HG02642 (cell line): ENCODE data around the gene FSTL5.
"Not testable (repeated sequence)": the region's sequence is repeated elsewhere in the genome, so short reads cannot be mapped to it uniquely, and the experiment has no call there.

Experiments used
- ATAC-seq: cut with Tn5 transposase; IDR thresholded peaks from one replicate; pipeline ENCODE4 v1.9.1; 2021; ENCODE audit warnings: mild to moderate bottlenecking; ENCODE audit not compliant: unreplicated experiment, poor library complexity

Gene FSTL5

GRCh38 chr4:162104459-162105124, 59.2 kb downstream of the FSTL5 start:
- no peak for ATAC-seq

DNA sequence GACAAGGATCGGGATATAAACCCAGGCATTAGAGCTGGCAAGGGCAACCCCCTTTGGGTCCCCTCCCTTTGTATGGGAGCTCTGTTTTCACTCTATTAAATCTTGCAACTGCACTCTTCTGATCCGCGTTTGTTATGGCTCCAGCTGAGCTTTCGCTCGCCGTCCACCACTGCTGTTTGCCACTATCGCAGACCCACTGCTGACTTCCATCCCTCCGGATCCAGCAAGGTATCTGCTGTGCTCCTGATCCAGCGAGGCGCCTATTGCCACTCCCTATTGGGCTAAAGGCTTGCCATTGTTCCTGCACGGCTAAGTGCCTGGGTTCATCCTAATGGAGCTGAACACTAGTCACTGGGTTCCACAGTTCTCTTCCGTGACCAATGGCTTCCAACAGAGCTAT, 59.9 kb downstream of the FSTL5 start:
- not testable (repeated sequence) for ATAC-seq

- ATAC-seq: no peak
Measured at GRCh38 chr4:162102713-162103112, 61.1 kb downstream of the FSTL5 start.

- no peak for ATAC-seq
Measured at GRCh38 chr4:162101337-162101736, 62.5 kb downstream of the FSTL5 start.

GRCh38 chr4:162075726-162076125, 88.1 kb downstream of the FSTL5 start:
- ATAC-seq: no peak

- ATAC-seq: no peak
Measured at GRCh38 chr4:162061214-162061613, 102.6 kb downstream of the FSTL5 start.

DNA sequence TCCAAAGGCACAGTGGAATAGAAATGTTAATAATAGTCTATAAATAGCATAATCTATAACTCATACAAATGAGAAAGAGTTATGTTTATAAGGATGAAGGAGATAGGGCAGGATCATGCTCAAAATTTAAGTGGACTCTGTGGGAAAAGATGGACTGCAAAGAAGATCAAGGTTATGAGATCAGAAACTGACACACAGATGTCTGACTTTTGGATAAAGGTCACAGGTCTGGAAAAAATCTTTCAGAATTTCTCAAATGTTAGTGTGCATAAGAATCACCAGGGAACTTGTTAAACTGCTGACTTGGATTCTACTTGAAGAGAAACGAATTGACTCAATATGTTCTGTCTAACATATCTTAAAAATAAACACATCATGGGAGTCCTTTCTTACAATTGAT, 104.1 kb downstream of the FSTL5 start:
- ATAC-seq: no peak

DNA sequence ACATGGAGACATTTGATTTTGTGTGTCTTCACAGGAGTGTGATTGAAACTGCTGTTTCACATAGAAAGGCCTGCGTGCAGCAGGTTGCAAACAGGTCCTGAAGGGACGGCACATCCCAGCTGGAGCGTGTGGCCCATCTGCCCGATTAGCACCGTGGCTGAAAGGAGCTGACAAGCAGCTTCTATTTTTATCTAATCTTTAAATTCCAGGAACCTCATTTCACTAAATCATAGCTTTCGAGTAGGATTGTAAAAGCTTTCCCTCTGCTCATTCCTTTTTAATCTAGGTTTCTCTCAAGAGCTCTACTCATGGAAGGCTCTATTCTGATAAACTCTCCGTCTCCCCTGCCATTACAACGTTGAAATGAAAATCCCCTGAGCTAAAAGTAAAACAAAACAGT, 106.8 kb downstream of the FSTL5 start:
- ATAC-seq: no peak

DNA sequence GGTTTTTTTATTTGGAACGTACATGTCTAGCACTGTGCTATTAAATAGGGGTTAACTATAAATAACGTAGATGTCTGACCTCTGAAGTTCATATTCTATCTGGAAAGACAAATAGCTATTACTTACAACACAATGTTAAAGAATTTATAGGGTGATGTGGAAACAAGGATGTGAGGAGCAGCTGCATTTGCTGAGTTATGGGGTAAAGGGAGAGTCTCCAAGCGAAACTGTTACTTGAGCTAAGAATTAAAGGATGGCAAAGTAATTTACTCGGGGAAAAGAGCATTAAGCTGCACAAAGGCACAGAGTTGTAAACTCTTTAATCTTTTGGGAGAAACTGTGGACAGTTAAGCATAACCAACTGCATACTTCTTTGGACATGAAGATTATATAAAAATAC, 117.7 kb downstream of the FSTL5 start:
- no peak for ATAC-seq

DNA sequence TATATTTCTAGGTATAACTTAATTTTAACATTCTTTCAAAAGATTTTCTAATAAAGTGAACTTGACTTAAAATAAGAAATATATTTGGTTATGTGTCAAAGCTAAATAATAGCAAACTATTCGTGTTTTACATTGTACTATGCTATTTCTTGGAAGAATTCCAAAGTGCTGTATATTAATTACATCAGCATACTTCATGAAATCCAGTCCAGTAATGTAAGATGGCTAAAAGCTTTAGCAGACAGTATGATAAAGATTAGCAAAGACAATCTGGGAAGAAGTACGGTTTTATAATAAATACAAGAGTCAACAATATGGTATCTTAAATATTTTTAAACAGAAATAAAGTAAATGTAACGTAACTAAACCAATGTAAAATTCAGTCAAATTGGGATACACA, 125.7 kb downstream of the FSTL5 start:
- no peak for ATAC-seq

DNA sequence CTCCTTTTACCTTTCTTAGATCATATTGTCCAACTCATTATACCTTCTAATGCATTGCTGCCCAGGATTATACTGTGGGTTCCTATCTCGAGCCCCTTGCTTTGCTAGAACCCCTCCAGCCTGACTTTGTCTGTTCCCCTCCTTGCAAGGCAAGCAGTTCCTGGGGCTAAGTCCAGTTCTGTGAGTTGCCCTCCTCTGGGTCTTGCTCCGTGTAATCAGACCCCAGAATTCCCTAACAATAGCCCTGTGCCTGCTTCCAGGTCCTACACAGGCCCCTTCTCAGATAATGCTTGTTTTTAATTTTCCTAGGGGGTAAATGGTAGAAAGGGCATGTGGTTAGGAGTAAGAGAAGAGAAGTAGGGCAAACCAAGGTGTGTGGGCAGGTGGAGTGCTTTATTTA, 145.9 kb downstream of the FSTL5 start:
- ATAC-seq: no peak

- no peak for ATAC-seq
Measured at GRCh38 chr4:162016991-162017390, 146.8 kb downstream of the FSTL5 start.

DNA sequence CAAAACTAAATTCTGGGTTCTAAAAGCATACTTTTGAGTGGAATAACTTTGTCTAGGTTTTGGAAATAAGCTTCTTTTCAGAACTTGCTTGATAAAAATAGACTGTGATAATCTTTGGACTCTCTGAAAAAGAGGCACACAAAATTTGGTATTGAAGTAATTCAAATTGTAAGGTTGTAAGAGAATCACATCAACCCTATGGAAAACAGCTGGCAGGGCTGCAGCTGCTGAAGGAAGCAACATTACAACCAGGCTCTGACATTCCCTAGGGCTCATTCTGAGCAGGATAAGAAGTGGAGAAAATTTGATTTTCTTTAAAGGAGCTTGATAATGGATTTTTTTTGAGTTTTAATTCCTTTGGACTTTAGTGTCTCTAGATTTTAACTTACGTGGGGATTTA, 147.6 kb downstream of the FSTL5 start:
- ATAC-seq: no peak

DNA sequence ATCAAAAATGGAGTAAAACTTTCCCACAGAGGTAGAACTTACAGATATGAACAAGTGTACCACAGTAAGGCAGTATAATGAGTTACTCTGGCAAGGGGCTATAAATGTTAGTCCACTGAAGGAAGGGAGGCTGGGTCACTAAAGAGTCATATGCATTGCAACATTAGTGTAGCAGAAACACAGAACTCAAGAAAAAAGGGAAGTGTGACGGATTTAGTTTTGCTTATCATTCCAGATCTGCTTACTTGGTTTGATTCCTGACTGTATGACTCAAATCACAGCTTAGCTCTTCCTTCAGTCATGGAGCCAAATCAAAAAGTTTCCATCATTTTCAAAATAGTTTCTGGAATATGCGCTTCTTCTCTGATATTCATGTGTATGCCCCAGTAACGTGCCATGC, 148.7 kb downstream of the FSTL5 start:
- no peak for ATAC-seq

DNA sequence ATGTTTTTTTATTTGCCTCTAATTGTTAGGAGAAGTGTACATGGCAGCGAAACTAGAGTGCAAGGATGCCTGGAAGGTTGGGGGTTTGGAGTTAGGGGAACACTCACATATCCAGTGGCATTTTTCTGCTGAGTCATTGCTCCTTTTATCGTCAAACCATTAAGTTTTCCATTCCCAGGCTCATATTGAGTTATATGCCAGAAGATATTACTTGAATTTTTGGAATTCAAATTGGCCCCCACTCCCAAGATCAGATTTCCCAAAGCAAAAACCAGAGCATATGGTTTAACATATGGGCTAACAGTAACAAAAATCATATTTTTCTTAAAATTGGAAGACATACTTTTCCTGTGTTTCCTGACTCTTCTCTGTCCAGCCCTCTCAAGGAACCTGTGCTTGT, 152.7 kb downstream of the FSTL5 start:
- ATAC-seq: no peak

DNA sequence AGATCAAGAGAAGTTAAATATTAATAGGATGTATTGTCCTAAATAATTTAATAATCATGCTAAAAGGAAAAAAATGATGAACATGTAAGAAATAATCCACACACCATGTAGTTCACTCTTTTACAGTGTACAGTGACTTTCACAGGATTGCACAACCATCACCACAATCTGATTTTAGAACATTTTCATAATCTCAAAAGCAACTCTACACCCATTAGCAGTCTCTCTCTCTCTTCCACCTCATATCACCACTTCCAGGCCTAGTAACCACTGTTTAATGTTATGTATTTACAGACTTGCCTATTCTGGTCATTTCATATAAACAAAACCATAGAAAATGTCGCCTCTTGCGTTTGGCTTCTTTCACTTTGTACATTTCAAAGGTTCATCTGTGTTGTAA, 153.4 kb downstream of the FSTL5 start:
- no peak for ATAC-seq

GRCh38 chr4:161992317-161992716, 171.5 kb downstream of the FSTL5 start:
- ATAC-seq: no peak

DNA sequence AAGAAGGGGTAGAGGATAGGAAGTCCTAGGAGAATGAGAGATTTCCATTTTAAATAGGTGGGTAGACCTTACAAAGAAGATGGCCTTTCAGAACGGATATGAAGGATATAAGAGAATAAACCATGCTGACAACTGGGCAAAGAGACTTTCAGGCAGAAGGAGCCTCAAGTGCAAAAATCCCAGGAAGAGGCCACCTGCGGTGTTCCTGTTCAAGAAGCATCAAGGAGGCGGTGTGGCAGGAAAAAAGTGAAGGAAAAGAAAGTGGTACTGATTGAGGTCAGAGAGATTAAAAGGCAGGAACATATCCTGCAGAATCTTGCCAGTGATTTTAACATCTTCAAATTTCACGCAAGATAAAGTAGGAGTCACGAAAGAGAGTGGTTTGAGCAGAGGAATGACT, 172.0 kb downstream of the FSTL5 start:
- no peak for ATAC-seq

DNA sequence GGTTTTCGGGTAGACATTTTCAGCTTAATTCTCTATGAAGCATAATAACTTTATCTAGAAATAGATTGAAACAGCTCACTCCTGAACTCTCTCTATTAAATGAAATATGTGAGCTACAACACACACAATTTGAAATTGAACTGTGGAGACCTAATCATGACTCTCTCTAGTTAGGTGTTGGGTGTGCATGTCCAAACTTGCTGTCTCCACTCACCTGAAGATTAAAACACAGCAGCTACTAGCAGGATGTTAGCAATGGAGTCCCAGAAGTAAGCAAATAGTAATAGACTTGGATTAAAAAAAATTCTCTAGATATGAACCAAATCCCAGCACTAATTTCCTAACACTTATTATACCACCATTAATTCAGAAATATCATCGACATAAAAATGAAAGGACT, 173.1 kb downstream of the FSTL5 start:
- no peak for ATAC-seq

- ATAC-seq: no peak
Measured at GRCh38 chr4:161988946-161989345, 174.9 kb downstream of the FSTL5 start.

DNA sequence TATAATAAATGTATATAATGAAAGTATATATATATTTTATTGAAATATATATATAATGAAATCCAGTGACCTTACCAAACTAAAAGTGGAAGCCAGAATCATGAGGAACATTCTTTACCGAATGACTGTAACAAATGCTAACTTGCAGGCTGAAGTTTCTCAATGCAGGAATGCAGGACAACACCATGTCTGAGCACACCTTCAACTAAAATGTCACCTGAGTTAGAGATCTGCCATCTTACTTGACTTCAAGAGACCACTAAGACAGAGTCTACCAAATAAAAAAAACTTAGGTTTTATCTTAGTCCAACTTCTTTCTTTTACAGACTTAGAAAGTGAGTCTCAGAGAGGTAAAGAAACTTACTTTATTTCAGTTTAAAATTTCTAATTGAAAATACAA, 176.2 kb downstream of the FSTL5 start:
- no peak for ATAC-seq

GRCh38 chr4:161952382-161952781, 211.4 kb downstream of the FSTL5 start:
- no peak for ATAC-seq
